Kasumi-1 (cell line): Measurements from ENCODE around the gene CD300A.

Experiments
- DNase-seq, 2 experiments: peaks; one replicate each; lab custom pipeline; 2025; lab: John Stamatoyannopoulos, UW

CD300A gene

DNA sequence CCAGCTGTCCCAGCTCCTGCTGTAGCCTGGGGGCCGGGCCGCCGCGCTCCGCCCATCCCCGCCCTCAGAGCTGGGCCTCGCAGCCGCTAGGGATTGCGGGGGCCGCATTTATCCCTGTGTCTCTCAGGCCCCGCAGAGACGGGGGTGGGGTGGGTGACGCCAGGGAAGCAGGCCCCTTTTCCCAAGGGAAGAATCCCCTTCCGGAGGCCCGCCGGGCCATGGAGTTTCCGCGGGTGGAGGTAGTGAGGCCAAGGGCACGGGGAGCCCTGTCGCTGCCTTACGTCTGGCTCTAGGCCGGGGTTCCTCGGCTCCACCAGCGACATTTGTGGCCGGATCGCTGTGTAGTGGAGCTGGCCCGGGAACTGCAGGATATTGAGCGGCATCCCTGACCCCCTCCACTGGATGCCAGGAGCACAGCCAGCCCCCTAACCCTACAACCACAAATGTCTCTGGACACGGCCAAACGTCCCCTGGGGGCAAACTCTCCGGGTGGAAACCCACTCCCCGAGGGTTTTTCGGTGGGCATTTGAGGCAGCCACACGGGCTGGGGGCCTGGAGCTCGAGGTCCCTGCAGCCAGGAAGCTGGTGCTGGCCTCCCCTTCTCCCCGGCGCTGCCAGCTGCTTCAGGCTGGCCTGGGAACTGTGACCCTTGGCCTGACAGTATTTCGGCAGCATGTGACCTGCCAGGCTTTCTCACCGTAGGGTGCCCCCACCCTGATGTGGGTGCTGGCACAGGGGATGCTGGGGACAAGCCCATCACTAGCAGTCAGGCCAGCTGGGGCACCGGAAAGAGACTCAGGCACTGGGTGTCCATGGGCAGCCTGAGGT is 12.0 kb upstream of the CD300A start:
- DNase-seq, result peak in 1 of 2 experiments; percentile 59

GRCh38 chr17:74455025-74455545 is 11.3 kb upstream of the CD300A start:
- no peak for DNase-seq

DNA sequence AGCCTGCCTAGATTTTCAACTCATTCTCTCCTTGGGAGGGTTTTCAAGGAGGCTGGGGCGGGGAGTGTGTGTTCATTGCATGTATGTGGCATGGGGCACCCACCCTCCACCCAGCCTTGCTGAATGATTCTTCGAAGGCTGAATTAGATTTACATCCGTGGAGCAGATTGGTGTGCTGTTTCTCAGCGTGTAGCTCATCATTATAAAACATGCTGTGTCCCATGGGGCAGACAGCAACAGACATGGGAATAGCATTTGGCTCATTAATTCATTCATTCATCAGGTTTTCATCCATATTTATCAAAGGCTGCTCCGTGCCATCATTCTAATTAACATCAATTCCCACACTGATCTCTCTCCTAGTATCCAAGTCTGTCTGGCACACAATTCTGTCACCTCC is 10.6 kb upstream of the CD300A start:
- DNase-seq, result no peak

- peak; percentile 59 to 67 for DNase-seq
These were observed 9.2 kb upstream of the CD300A start for GRCh38 chr17:74457146-74457819.

DNA sequence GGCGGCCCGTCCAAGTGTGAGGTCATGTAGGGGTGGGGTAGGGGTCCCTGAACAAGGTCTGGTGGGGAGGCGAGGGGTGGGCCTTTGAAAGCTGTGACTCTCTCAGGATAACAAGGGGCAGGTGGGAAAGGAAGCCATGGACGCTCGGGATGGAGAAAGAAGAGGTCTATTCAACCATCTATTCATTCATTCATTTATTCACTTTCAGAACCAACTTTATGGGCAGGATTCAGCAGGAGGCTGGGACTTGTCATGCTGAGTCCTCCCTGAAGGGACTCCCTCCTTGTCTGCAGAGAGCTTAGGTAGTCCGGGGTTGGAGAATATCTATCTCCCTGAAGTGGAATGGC is 8.6 kb upstream of the CD300A start:
- DNase-seq, result no peak

DNA sequence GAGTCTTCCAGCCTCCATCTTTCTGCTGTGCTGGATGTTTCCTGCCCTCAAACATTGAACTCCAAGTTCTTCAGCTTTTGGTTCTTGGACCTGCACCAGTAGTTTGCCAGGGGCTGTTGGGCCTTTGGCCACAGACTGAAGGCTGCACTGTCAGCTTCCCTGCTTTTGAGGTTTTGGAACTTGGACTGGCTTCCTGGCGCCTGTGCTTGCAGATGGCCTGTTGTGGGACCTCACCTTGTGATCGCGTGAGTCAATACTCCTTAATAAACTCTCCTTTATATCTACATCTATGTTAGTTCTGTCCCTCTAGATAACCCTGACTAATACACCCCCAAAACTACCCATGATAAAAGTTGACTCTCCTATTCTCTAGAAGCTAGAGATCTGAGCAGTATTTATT is 7.6 kb upstream of the CD300A start:
- DNase-seq, result no peak

DNA sequence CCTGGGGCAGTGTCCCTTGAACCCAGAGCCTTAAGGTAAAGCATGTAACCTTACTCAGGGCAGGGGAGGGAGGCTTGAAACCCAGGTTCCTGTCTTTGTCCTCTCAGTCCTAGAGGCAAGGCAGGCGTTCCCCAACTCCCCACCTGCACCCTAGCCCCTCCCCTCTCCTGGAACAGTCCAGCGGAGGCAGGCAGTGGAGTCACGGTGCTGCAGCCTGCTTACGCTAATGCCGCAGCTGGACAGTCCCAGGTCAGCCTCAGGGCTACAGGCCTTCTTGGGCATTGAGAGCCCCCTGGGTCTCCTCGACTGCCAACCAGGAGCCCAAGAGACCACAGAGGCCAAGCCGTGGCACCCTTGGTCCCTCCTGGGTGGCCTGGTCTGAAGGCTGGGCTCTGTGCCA is 6.8 kb upstream of the CD300A start:
- DNase-seq, result no peak

DNA sequence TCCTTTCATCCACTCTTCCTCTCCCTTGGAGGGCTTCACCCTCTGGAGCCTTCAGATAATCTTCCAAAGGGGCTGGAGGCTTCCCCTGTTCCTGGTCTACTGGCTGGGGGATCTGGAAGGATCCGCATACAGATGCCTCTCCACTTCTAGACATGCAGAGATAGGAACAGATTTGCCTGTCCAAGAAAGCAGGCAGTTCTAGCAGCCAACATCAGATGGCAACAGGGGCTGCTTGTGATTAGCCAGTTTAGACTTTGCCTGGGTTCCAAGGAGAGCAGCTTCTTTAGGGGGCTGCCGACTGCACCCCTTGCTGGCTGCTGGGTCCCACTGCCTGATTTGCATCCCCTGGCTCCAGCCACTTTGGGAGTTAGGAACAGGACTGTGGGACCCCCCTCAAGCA is 6.2 kb upstream of the CD300A start:
- DNase-seq, result no peak

- DNase-seq, result no peak
These were observed 5.4 kb upstream of the CD300A start for GRCh38 chr17:74460996-74461395.

DNA sequence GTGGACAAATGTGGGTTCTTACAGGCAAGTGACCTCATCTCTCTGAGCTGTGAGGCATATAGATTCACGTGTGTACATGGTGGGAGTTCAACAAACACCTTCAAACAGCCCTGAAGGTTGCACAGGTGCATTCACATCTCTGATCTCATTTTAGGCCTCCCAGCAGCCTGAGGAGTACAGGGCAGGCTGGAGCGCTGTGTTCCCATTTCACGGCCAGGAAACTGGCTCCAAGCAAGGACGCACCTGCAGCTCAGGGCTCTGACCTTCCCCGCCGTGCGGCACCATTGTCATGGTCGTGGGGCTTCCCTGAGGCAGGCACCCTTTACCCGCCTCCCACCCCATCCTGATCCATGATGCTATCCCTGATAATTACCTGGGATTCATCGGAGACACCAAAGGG is 4.8 kb upstream of the CD300A start:
- no peak for DNase-seq

DNA sequence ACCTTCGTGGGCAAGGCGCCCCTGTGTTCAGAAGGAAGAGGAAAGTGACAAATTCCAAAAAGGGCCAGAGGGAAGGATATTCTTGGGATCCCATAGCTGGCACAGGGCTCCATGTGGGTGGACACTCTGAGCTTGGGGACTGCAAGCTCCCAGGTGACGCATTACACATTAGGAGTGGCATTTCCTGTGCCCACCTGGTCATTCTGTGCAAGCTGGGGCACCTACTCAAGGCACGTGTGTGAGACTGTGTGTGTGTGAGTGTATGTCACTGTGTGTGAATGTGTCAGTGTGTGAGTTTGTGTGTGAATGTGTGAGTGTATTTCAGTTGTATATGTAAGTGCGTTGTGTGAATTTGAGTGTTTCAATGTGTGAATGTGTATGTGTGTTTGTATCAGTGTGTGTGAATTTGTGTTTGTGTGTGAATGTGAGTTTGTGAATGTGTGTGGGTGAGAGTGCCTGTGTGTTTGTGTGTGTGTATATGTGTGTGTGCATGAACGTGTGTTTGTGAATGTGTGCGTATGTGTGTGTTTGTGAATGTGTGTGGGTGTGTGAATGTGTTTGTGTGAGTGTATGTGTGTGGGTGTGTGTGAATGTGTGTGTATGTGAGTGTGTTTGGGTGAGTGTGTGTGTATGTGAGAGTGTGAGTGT is 1.6 kb upstream of the CD300A start:
- DNase-seq, result no peak

GRCh38 chr17:74465378-74466110 is 890 bp upstream of the CD300A start:
- DNase-seq, result no peak

DNA sequence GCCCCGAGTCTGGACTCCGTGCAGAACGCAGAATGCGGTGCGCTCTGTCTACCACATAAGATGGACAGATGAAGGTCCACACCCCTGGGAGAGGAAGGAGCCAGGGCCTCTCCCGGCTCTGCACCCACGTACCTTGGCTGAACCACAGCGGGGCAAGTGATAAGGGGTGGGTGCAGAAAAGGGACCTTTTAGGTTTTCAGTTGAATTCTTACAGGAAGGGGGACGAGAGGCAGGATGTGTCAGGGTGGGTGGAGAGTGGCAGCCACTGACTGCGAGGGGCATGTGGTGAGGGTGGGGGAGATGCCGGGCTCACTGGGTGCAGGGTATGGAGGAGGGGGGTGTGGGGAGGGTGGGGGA is 372 bp downstream of the CD300A start:
- peak; percentile 37 to 50 for DNase-seq

DNA sequence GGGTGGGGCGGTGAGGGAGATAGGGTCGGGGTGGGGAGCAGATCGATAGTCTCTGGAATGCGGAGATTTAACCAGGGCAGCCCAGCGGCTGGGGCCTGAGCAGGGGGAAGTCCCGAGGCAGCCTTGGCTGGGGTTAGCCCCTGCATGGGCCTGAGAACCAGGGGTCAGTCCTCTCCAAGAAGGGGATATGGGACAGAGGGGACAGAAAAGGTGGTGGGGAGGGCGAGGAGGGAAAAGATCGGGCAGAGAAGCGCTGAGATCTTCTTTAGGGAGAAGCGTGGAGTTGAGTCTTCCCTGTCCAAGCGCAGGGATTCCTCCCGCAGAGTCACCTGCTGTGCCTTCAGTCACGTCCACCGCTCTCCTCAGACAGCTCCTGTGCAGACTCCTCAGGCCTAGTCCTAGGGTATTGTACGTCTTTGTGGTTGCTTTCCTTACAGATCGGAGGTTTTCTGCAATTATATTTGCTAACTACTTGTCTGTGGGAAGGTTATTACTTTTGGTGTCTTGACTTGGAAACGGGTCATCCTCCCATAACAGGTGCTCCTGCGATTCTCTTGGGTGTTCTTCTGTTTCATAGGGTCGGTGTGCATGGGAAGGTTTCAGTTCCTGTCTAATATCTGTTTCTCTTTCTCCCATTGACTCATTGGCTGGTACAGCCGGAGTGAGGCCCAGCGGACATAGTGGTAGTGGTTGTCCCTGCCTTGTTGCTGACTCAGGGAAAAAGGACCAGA is 952 bp downstream of the CD300A start:
- DNase-seq, result peak in 1 of 2 experiments; percentile 26

DNA sequence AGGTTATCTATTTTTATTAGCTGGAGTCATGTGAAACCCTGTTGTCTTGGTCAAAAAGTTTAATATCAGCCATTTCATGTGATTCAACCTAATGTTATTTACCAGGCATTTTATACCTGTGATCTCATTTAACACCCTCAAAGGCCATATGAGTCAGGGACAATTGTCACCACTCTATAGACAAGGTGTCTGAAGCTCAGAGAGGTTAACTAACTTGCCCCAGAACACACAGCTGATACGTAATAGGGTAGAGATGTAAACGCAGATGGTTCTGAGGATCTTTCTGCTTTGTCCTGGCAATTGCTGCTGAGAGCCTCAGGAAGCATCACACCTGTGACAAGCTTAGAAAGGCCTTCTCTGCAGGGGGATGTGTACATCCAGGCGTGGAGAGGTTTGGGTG is 4.9 kb downstream of the CD300A start:
- no peak for DNase-seq

- DNase-seq, result no peak
These were observed 6.5 kb downstream of the CD300A start for GRCh38 chr17:74472890-74473289.

- DNase-seq, result no peak
These were observed 6.9 kb downstream of the CD300A start for GRCh38 chr17:74473294-74473693.

- DNase-seq, result no peak
These were observed 7.8 kb downstream of the CD300A start for GRCh38 chr17:74474043-74474792.

GRCh38 chr17:74475189-74475588 is 8.8 kb downstream of the CD300A start:
- DNase-seq, result no peak

- DNase-seq, result no peak
These were observed 11.0 kb downstream of the CD300A start for GRCh38 chr17:74477411-74477810.
